Tibial nerve (tissue), 4 donors: Measurements from ENCODE around the gene NEGR1. TPM values are rescaled to one million over a fixed set of nuclear protein-coding genes. Genes with fewer than 3 reads are reported as not detected.

Experiments used
- DNase-seq, 2 donors: peaks; one replicate each; pipeline ENCODE4 v3.0.0-alpha.2; 2019; ENCODE audit warnings: low spot score in 2 of 2
- H3K27ac ChIP-seq, 4 donors: fragments of 200-600 bp; sonication (generic) in 3 of 4; one replicate each; pipeline ENCODE4 v1.5.1; 2017 to 2019; ENCODE audit warnings: mild to moderate bottlenecking in 1 of 4
- H3K27me3 ChIP-seq, 2 donors: fragments of 200-600 bp; sonication (generic) in 1 of 2; one replicate each; pipeline versions ENCODE4 v1.5.1 to v1.6.0; 2017 to 2019
- H3K36me3 ChIP-seq, 3 donors: fragments of 200-600 bp; sonication (generic); one replicate each; pipeline ENCODE4 v1.5.1; 2018 to 2019
- H3K4me1 ChIP-seq, 4 donors: fragments of 200-600 bp; sonication (generic) in 3 of 4; one replicate each; pipeline ENCODE4 v1.5.1; 2017 to 2019
- H3K4me3 ChIP-seq, 4 donors: fragments of 200-600 bp; sonication (generic) in 3 of 4; one replicate each; pipeline ENCODE4 v1.5.1; 2017 to 2019; ENCODE audit warnings: mild to moderate bottlenecking in 1 of 4, moderate library complexity in 1 of 4
- H3K9me3 ChIP-seq, 4 donors: fragments of 200-600 bp; sonication (generic) in 3 of 4; one replicate each; pipeline ENCODE4 v1.5.1; 2017 to 2019
- EP300 ChIP-seq, 2 donors: sonication (generic); formaldehyde crosslinking; IDR thresholded peaks; one replicate each; pipeline ENCODE4 v1.6.1; 2017; ENCODE audit warnings: antibody characterized with exemption in 2 of 2, mild to moderate bottlenecking in 1 of 2
- POLR2A ChIP-seq, 2 donors: fragments of 450-650 bp; IDR thresholded peaks; one replicate each; pipeline ENCODE4 v1.6.1; 2017; ENCODE audit warnings: antibody characterized with exemption in 2 of 2, mild to moderate bottlenecking in 2 of 2, moderate library complexity in 2 of 2
- WGBS, 2 donors: methylation state at CpG; one replicate each; pipeline ENCODE4 v1.1.5; 2018; 5-methylcytosine and 5-hydroxymethylcytosine counted together
- total RNA-seq, 4 donors: library from RNA; depleted of rRNA; stranded (reverse); fragments of >200 nt; gene quantifications; one replicate each; pipeline ENCODE4 v1.1.0, GENCODE V29; 2016
- TF ChIP-seq, protein P1 (sequence below), 5 experiments: fragments of 200-600 bp in 3 of 5; fragments of 450-650 bp in 2 of 5; sonication (generic) in 3 of 5; IDR thresholded peaks; one replicate each; pipeline ENCODE4 v1.5.1; 2016 to 2019; ENCODE audit warnings: antibody characterized with exemption in 5 of 5, mild to moderate bottlenecking in 3 of 5, moderate library complexity in 2 of 5

Gene NEGR1
- total RNA-seq, 4 donors from 2014 or later, result 46.0 to 58.2 (median 52.4) TPM

DNA sequence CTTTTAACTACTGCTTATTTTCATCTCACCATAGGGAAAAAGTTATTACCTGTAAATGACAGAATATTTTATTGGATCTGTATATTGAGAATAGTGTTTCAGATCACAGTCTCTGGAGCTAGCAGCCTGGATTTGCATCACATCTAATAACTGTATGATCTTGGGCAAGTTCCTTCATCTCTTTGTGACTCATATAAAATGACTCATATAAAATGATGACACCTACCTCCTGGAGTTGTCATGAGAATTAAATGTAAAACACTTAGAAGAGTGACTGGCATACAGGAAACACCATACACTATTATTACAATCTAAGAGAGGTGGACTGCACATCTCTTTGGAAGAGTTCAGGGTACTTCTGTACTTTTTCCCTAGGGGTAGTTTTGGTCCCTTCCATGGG, 421.3 kb downstream of the NEGR1 start:
- Histone ChIP-seq H3K36me3 (no peaks in the 10 kb centered on the region), H3K4me3 (no peak overlapping the region), H3K4me1 (peaks cover 0 to 13% (median 0%) of the 10 kb centered on the region in 4 donors), H3K27me3 (no peaks in the 10 kb centered on the region), H3K27ac (no peak overlapping the region), H3K9me3 (no peaks in the 10 kb centered on the region)
- no peak for DNase-seq
- TF ChIP-seq POLR2A (IDR thresholded peaks at IDR 0.05) (no peak), EP300 (IDR thresholded peaks at IDR 0.05) (no peak)
- TF ChIP-seq, protein P1, sequence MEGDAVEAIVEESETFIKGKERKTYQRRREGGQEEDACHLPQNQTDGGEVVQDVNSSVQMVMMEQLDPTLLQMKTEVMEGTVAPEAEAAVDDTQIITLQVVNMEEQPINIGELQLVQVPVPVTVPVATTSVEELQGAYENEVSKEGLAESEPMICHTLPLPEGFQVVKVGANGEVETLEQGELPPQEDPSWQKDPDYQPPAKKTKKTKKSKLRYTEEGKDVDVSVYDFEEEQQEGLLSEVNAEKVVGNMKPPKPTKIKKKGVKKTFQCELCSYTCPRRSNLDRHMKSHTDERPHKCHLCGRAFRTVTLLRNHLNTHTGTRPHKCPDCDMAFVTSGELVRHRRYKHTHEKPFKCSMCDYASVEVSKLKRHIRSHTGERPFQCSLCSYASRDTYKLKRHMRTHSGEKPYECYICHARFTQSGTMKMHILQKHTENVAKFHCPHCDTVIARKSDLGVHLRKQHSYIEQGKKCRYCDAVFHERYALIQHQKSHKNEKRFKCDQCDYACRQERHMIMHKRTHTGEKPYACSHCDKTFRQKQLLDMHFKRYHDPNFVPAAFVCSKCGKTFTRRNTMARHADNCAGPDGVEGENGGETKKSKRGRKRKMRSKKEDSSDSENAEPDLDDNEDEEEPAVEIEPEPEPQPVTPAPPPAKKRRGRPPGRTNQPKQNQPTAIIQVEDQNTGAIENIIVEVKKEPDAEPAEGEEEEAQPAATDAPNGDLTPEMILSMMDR (IDR thresholded peaks at IDR 0.05), result no peak

GRCh38 chr1:71859806-71860205, 422.5 kb downstream of the NEGR1 start:
- no peak overlapping the region for H3K4me3 ChIP-seq
- no peak overlapping the region for H3K27ac ChIP-seq
- H3K27me3 ChIP-seq, result no peaks in the 10 kb centered on the region
- no peaks in the 10 kb centered on the region for H3K36me3 ChIP-seq
- WGBS, 2 donors, result 95 to 96% methylated on average over 2 of the region's 2 CpGs
- no peak for DNase-seq
- no peaks in the 10 kb centered on the region for H3K9me3 ChIP-seq
- H3K4me1 ChIP-seq, result peaks cover 0 to 13% (median 0%) of the 10 kb centered on the region in 4 donors
- TF ChIP-seq POLR2A (IDR thresholded peaks at IDR 0.05), result no peak
- TF ChIP-seq EP300 (IDR thresholded peaks at IDR 0.05), result no peak
- TF ChIP-seq, protein P1 (IDR thresholded peaks at IDR 0.05), result no peak

DNA sequence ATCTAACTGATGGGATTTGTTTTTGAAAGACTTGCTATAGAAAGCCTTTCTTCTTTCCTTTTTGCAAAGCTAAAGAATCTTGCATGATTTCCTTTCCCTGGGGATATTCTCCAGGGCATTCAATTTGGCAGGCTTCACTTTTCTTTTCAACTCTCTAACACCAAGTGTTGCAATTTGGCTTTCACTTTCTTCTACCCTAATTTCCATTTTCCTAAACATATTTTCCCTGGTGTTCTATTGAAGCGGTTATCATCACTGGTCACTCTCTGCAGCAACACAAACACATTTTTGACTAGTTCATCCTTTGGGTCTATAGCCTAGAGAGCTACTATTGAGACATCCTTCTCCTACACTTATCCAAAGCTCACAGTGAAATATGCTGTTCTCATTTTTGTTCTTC, 424.5 kb downstream of the NEGR1 start:
- peak in 1 of 2 donors; percentile 24 for DNase-seq
- no peaks in the 10 kb centered on the region for H3K9me3 ChIP-seq
- no peaks in the 10 kb centered on the region for H3K27me3 ChIP-seq
- peaks cover 0 to 20% (median 2%) of the 10 kb centered on the region in 4 donors for H3K4me1 ChIP-seq
- WGBS, 2 donors, result 37 to 40% methylated on average over 1 of the region's 1 CpG
- no peak overlapping the region for H3K4me3 ChIP-seq
- H3K27ac ChIP-seq, result no peak overlapping the region
- no peaks in the 10 kb centered on the region for H3K36me3 ChIP-seq
- TF ChIP-seq, protein P1 (IDR thresholded peaks at IDR 0.05), result no peak
- TF ChIP-seq POLR2A (IDR thresholded peaks at IDR 0.05), result no peak
- TF ChIP-seq EP300 (IDR thresholded peaks at IDR 0.05), result no peak

- Histone ChIP-seq H3K4me3 (no peak overlapping the region), H3K27me3 (no peaks in the 10 kb centered on the region), H3K36me3 (no peaks in the 10 kb centered on the region), H3K9me3 (no peaks in the 10 kb centered on the region), H3K4me1 (peaks cover 0 to 35% (median 4%) of the 10 kb centered on the region in 4 donors), H3K27ac (no peak overlapping the region)
- TF ChIP-seq POLR2A (IDR thresholded peaks at IDR 0.05) (no peak), EP300 (IDR thresholded peaks at IDR 0.05) (no peak)
- TF ChIP-seq, protein P1 (IDR thresholded peaks at IDR 0.05), result no peak
- no peak for DNase-seq
- 51 to 64% methylated on average over 2 of the region's 2 CpGs for WGBS, 2 donors
These were observed 429.0 kb downstream of the NEGR1 start for GRCh38 chr1:71853360-71853759.

- WGBS, 2 donors, result 52 to 62% methylated on average over 3 of the region's 3 CpGs
- H3K4me3 ChIP-seq, result no peak overlapping the region
- peaks cover 0 to 23% (median 4%) of the 10 kb centered on the region in 4 donors for H3K4me1 ChIP-seq
- H3K27me3 ChIP-seq, result no peaks in the 10 kb centered on the region
- no peaks in the 10 kb centered on the region for H3K9me3 ChIP-seq
- peak overlapping the region in 2 of 4 donors; percentile 39 to 46 for H3K27ac ChIP-seq
- DNase-seq, result peak in 1 of 2 donors; percentile 38
- TF ChIP-seq POLR2A (IDR thresholded peaks at IDR 0.05) (no peak), EP300 (IDR thresholded peaks at IDR 0.05) (peak in 1 of 2 donors; percentile 59)
- H3K36me3 ChIP-seq, result no peaks in the 10 kb centered on the region
These were observed 431.4 kb downstream of the NEGR1 start for GRCh38 chr1:71850936-71851335.

DNA sequence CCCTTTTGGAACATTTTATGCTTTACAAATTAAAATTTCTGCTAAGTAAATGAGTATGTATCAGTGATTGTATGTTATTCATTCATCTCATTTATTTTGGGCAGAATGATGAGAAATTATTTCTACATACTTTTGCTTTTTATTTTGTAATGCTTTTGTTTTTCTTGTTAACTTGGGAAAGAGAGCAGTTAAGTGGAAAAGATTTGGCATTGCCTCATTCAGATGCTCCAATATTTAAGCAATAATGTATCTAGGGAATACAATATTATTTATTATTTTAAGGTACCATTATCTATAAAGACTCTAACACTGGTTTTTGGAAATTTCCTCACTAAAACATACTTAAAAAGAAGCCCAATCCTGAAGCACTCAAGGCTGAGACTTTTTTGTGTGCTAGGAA, 431.8 kb downstream of the NEGR1 start:
- no peak overlapping the region for H3K4me3 ChIP-seq
- TF ChIP-seq, protein P1 (IDR thresholded peaks at IDR 0.05), result no peak
- no peak for TF ChIP-seq POLR2A (IDR thresholded peaks at IDR 0.05)
- TF ChIP-seq EP300 (IDR thresholded peaks at IDR 0.05), result no peak
- H3K27ac ChIP-seq, result peak overlapping the region in 2 of 4 donors; percentile 39 to 46
- no peak for DNase-seq
- no peaks in the 10 kb centered on the region for H3K27me3 ChIP-seq
- H3K36me3 ChIP-seq, result no peaks in the 10 kb centered on the region
- no peaks in the 10 kb centered on the region for H3K9me3 ChIP-seq
- H3K4me1 ChIP-seq, result peaks cover 0 to 23% (median 4%) of the 10 kb centered on the region in 4 donors
